ENCODE data around the gene FAH. TPM values are rescaled to one million over a fixed set of nuclear protein-coding genes. Genes with fewer than 3 reads are reported as not detected.

Gene FAH
- total RNA-seq, 1 donor from 2014 or later: 8.3 TPM

DNA sequence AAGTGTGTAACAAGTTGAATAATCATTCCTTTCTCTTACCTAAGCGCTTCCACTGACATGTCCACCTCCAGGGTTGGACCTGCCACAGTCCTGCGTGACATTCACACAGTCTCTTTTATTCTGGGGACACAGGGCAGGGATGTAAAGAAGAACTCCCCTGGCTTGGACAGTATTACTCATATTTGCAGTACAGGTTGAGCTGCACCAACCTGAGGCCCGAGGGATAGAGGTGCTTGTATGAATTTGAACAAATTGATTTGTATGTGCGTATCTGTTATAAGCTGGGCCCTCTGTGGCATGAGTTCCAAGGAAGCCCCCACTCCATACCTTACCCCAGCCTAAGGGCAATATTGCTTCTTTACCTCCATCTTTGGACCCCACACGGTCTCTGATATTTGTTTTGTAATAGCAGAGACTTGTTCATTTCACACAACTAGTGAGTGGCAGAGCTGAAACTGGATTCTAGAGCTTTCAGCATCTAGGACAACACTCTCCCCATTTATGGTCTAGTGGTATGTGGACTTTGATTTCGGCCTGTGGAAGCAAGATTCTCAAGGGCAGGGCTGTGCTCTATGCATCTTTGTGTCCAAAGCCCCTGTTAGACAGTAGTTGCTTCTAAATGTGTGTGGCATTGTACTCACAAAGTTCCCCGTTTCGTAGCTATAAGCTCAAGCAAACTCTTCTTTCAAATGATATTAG, 39.2 kb downstream of the FAH start:
- H3K4me1 Mint-ChIP-seq: peaks cover 20% of the 10 kb centered on the region
- H3K9ac ChIP-seq: no peak overlapping the region
- H3F3A ChIP-seq (ENCODE audit: low read depth): peaks cover 21% of the 10 kb centered on the region
- H3K36me3 ChIP-seq: no peaks in the 10 kb centered on the region
- no peak overlapping the region for H3K27ac Mint-ChIP-seq
- no peak overlapping the region for H3K27ac ChIP-seq
- peaks cover 20% of the 10 kb centered on the region for H3K4me1 ChIP-seq
- TF ChIP-seq EZH2phosphoT487 (IDR thresholded peaks at IDR 0.05) (no peak), CTCF (IDR thresholded peaks at IDR 0.05) (no peak), EZH2 (IDR thresholded peaks at IDR 0.05) (no peak)
- no peaks in the 10 kb centered on the region for H3K27me3 ChIP-seq
- no peak for DNase-seq (ENCODE audit: low spot score)
- H3K79me2 ChIP-seq (ENCODE audit: low read depth): no peaks in the 10 kb centered on the region
- H4K20me1 ChIP-seq (ENCODE audit: low read depth): no peaks in the 10 kb centered on the region
- no peaks in the 10 kb centered on the region for H3K9me3 ChIP-seq (ENCODE audit: low read depth)
- no peak overlapping the region for H3K4me3 Mint-ChIP-seq
- H3K9me3 Mint-ChIP-seq: peaks cover 3% of the 10 kb centered on the region
- peaks cover 6% of the 10 kb centered on the region for H3K27me3 Mint-ChIP-seq (ENCODE audit: insufficient read depth, low read depth)
- H3K4me2 ChIP-seq: no peak overlapping the region
- H3K4me3 ChIP-seq: no peak overlapping the region
- no peak overlapping the region for H2AFZ ChIP-seq (replicated peaks)
- peaks cover 7% of the 10 kb centered on the region for H3K36me3 Mint-ChIP-seq

- DNase-seq (ENCODE audit: low spot score): no peak
- Histone ChIP-seq H3K79me2 (ENCODE audit: low read depth) (no peaks in the 10 kb centered on the region), H3K27me3 (no peaks in the 10 kb centered on the region), H2AFZ (replicated peaks) (no peak overlapping the region), H3K9me3 (ENCODE audit: low read depth) (no peaks in the 10 kb centered on the region), H3K4me2 (no peak overlapping the region), H3K4me1 (peaks cover 9% of the 10 kb centered on the region), H3F3A (ENCODE audit: low read depth) (peaks cover 4% of the 10 kb centered on the region), H3K9ac (no peak overlapping the region), H3K4me3 (no peak overlapping the region), H3K27ac (no peak overlapping the region), H3K36me3 (no peaks in the 10 kb centered on the region), H4K20me1 (ENCODE audit: low read depth) (no peaks in the 10 kb centered on the region)
- H3K27ac Mint-ChIP-seq: no peak overlapping the region
- no peak for TF ChIP-seq EZH2 (IDR thresholded peaks at IDR 0.05)
- TF ChIP-seq CTCF (IDR thresholded peaks at IDR 0.05): no peak
- no peak for TF ChIP-seq EZH2phosphoT487 (IDR thresholded peaks at IDR 0.05)
- no peaks in the 10 kb centered on the region for H3K36me3 Mint-ChIP-seq
- H3K4me3 Mint-ChIP-seq: no peak overlapping the region
- peaks cover 6% of the 10 kb centered on the region for H3K27me3 Mint-ChIP-seq (ENCODE audit: insufficient read depth, low read depth)
- no peaks in the 10 kb centered on the region for H3K4me1 Mint-ChIP-seq
- H3K9me3 Mint-ChIP-seq: peaks cover 3% of the 10 kb centered on the region
These were observed 41.4 kb downstream of the FAH start for GRCh38 chr15:80194186-80194585.

DNA sequence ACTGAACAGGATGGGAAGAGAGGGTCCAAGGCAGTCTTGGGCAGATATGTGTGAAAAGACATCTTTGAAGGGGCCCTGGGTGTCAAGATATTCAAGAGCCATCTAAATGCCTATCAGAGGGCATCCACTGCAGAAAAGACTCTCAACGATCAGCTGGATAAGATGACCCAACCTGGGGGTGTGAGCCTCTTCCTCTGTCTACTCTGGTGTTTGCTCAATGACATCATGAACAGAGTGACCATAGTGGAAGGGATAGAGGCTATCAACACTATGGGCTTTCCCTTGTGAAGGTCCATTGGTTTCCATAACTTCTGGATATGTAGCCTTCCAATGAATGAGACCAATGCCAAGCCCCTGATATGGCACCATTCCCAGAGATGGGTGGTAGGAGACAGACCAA, 42.1 kb downstream of the FAH start:
- no peaks in the 10 kb centered on the region for H3K79me2 ChIP-seq (ENCODE audit: low read depth)
- no peak for TF ChIP-seq EZH2phosphoT487 (IDR thresholded peaks at IDR 0.05)
- TF ChIP-seq EZH2 (IDR thresholded peaks at IDR 0.05): no peak
- no peak for TF ChIP-seq CTCF (IDR thresholded peaks at IDR 0.05)
- H2AFZ ChIP-seq (replicated peaks): no peak overlapping the region
- peaks cover 9% of the 10 kb centered on the region for H3K4me1 ChIP-seq
- no peaks in the 10 kb centered on the region for H3K27me3 ChIP-seq
- no peaks in the 10 kb centered on the region for H4K20me1 ChIP-seq (ENCODE audit: low read depth)
- H3K4me3 Mint-ChIP-seq: no peak overlapping the region
- no peaks in the 10 kb centered on the region for H3K36me3 ChIP-seq
- no peak overlapping the region for H3K4me2 ChIP-seq
- H3K27ac Mint-ChIP-seq: no peak overlapping the region
- H3K27ac ChIP-seq: no peak overlapping the region
- H3K4me3 ChIP-seq: no peak overlapping the region
- DNase-seq (ENCODE audit: low spot score): no peak
- H3K27me3 Mint-ChIP-seq (ENCODE audit: insufficient read depth, low read depth): peaks cover 9% of the 10 kb centered on the region
- H3F3A ChIP-seq (ENCODE audit: low read depth): peaks cover 3% of the 10 kb centered on the region
- H3K4me1 Mint-ChIP-seq: no peaks in the 10 kb centered on the region
- H3K9me3 ChIP-seq (ENCODE audit: low read depth): no peaks in the 10 kb centered on the region
- H3K36me3 Mint-ChIP-seq: no peaks in the 10 kb centered on the region
- peaks cover 3% of the 10 kb centered on the region for H3K9me3 Mint-ChIP-seq
- H3K9ac ChIP-seq: no peak overlapping the region
